Right cardiac atrium (tissue), 5 donors: Measurements from ENCODE around the gene LGALS8. TPM values are rescaled to one million over a fixed set of nuclear protein-coding genes. Genes with fewer than 3 reads are reported as not detected.

Source experiments
- ATAC-seq, 2 donors: fragments of 200-7000 bp; cut with Tn5 transposase; one replicate each; pipeline versions ENCODE4 v1.8.0 to v1.9.1; 2020; ENCODE audit warnings: moderate library complexity in 2 of 2, mild to moderate bottlenecking in 1 of 2
- DNase-seq, 3 donors: peaks; one replicate each; pipeline ENCODE4 v3.0.0-alpha.2; 2020
- H3K27ac ChIP-seq: one replicate; pipeline ENCODE4 v1.5.1; 2013; ENCODE audit warnings: mild to moderate bottlenecking, low read length, control low read depth, moderate library complexity
- H3K27me3 ChIP-seq: one replicate; pipeline ENCODE4 v1.6.1; 2013; ENCODE audit not compliant: control insufficient read depth, insufficient read depth
- H3K4me1 ChIP-seq: one replicate; pipeline ENCODE4 v1.6.1; 2013; ENCODE audit warnings: low read length; ENCODE audit not compliant: control insufficient read depth, insufficient read depth
- H3K4me3 ChIP-seq: one replicate; pipeline ENCODE4 v1.5.1; 2013; ENCODE audit warnings: low read length, control low read depth
- H3K9me3 ChIP-seq: one replicate; pipeline ENCODE4 v1.6.1; 2013; ENCODE audit warnings: low read length; ENCODE audit not compliant: control insufficient read depth
- WGBS: extraction: QIAGEN DNeasy Blood & Tissue Kit; methylation state at CpG from one replicate; pipeline ENCODE4 v1.1.7; 2013; 5-methylcytosine and 5-hydroxymethylcytosine counted together
- intact Hi-C, 4 donors: fragments of 100-400 bp; cut with DNase I; formaldehyde crosslinking; loops; one replicate each; pipeline versions ENCODE4 v1.11.0 to v1.14.0; 2022 to 2023
- polyA plus RNA-seq: library from polyadenylated mRNA; stranded (reverse); fragments of 200-250 nt; gene quantifications from one replicate; pipeline ENCODE4 v1.2.3, GENCODE V29; 2013
- total RNA-seq, 4 donors: library from RNA; stranded (reverse); fragmentation: NEBNext Ultra II Directional; extraction: Animal tissue kit (Norgen Biotek cat#: 25700); gene quantifications; one replicate each; pipeline ENCODE4 v1.2.1, GENCODE V29; 2021
- donor health status: healthy with polysubstance abuse.
- donor health status: DM: no; HTN: yes; CAD: no.
- donor health status: DM: no; HTN: no; CAD: no.
- donor health status: DM: no; HTN: yes; CAD: no; lungs with severe emphysema.
- donor health status: DM: yes; HTN: yes; CAD: no.

The LGALS8 gene
- total and polyA plus RNA-seq, 5 donors, result 40.1 to 67.5 (median 62.3) TPM

DNA sequence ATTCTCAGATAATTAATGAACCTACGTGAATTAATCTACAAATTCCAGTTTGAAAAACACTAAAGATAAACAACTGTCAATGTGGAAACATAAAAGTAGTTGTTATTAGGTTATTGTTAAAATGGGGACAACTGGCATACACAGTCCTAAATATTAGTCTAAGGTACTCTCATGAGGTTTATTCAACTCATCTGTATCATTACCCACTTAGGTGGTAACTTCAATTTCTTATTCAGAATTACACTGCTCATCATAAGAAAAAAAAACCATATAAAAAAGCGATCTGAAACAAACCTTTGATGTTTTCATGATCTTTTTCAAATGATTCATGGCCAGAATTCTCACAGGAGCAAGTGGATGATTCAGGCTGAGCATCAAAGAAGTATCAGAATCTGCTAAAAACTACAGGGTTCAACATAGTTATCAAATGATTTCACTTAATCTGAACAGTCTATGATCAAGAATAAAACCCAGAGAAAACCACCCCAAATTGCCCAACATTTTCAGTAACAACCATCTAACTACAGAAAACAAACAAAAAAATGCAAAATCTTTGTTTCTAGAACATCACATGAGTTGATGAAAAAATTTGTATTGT, 66.9 kb downstream of the LGALS8 start:
- 92% methylated on average over 2 of the region's 2 CpGs for WGBS
- H3K27me3 ChIP-seq, result no peaks in the 10 kb centered on the region
- H3K27ac ChIP-seq, result no peak overlapping the region
- no peak for DNase-seq
- intact Hi-C loops, result no loop called here
- no peak for ATAC-seq
- H3K4me1 ChIP-seq, result no peaks in the 10 kb centered on the region
- no peaks in the 10 kb centered on the region for H3K9me3 ChIP-seq
- H3K4me3 ChIP-seq, result no peak overlapping the region

DNA sequence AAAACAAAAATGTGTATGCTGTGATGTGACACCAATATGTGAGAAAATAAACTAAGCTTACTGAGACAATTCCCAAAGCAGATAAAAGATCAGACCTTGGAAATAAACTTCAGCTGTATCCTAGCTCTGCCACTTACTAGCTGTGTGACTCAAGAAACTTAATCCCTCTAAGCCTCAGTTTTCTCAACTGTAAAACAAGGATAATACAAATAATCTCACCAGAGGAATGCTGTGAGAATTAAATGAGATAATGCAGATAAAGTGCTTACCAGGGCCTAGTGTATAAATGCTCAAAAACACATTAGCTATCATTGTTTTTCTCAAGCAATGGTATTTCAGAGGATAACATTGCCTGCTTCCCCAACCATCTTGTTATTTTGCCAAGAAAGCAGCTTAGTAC, 78.4 kb downstream of the LGALS8 start:
- no peak for ATAC-seq
- H3K9me3 ChIP-seq, result no peaks in the 10 kb centered on the region
- no peak for DNase-seq
- H3K4me1 ChIP-seq, result no peaks in the 10 kb centered on the region
- intact Hi-C loops, result loop anchor here in 2 of 4 donors (10.0 kb wide), 1 partner anchor 173 kb away; no protein-coding TSS in a partner anchor
- H3K4me3 ChIP-seq, result no peak overlapping the region
- H3K27me3 ChIP-seq, result no peaks in the 10 kb centered on the region
- H3K27ac ChIP-seq, result no peak overlapping the region

Other genes with a start within 250 kb of the LGALS8 start
- gene ERO1B, start 242.0 kb upstream of the LGALS8 start, total RNA-seq, result 1 to 10 TPM; 4.4 to 6.3 (median 5.1) TPM
- 3.2 TPM for gene ERO1B, start 242.0 kb upstream of the LGALS8 start, polyA plus RNA-seq
- under 1 TPM; 0.18 to 0.40 (median 0.31) TPM for gene EDARADD, start 129.7 kb upstream of the LGALS8 start, total RNA-seq
- 0.11 TPM for gene EDARADD, start 129.7 kb upstream of the LGALS8 start, polyA plus RNA-seq
- gene HEATR1, start 80.5 kb downstream of the LGALS8 start, total RNA-seq, result 10 to 100 TPM; 11.2 to 12.8 (median 12.2) TPM
- 3.2 TPM for gene HEATR1, start 80.5 kb downstream of the LGALS8 start, polyA plus RNA-seq
- gene ACTN2, start 162.5 kb downstream of the LGALS8 start, total RNA-seq, result 1,000 to 10,000 TPM; 1,202 to 1,705 (median 1,385) TPM
- 827 TPM for gene ACTN2, start 162.5 kb downstream of the LGALS8 start, polyA plus RNA-seq